HepG2 (cell line): Measurements from ENCODE around the gene TYMP. TPM values are rescaled to one million over a fixed set of nuclear protein-coding genes. Genes with fewer than 3 reads are reported as not detected.

ENCODE experiments used
- RBM22 ChIP-seq: fragments of 200-400 bp; formaldehyde crosslinking; optimal IDR thresholded peaks from 2 replicates; pipeline ENCODE3; 2017; ENCODE audit warnings: mild to moderate bottlenecking, low read length, moderate library complexity
- SOX13 ChIP-seq, 3 experiments: fragments of 450-650 bp in 1 of 3; sonication (generic) in 1 of 3; formaldehyde crosslinking in 1 of 3; IDR thresholded peaks in 2 of 3; conservative IDR thresholded peaks in 1 of 3; 2 replicates each; pipeline versions ENCODE4 v1.5.0 to v1.6.1; 2016 to 2020; ENCODE audit warnings: antibody characterized with exemption in 1 of 3, mild to moderate bottlenecking in 1 of 3, missing compliant biosample characterization in 1 of 3, missing genetic modification reagents in 1 of 3, moderate library complexity in 1 of 3
- ZNF326 ChIP-seq: sonication (generic); formaldehyde crosslinking; IDR thresholded peaks from 2 replicates; pipeline ENCODE4 v1.4.0; 2020; ENCODE audit warnings: missing genetic modification reagents, borderline replicate concordance
- polyA plus RNA-seq, 8 experiments: library from polyadenylated mRNA; depleted of rRNA in 3 of 8; stranded (reverse) in 7 of 8; unstranded in 1 of 8; fragments of >200 nt; fragmentation: Illumina TruSeq in 4 of 8; extraction: Trizol in 4 of 8; gene quantifications; 2 replicates each; pipeline versions ENCODE4 v1.2.1 to v1.2.3, GENCODE V29; 2011 to 2016; ENCODE audit warnings: low read depth in 4 of 8, missing spikeins in 1 of 8, mixed read lengths in 1 of 8; ENCODE audit not compliant: insufficient read depth in 1 of 8
- total RNA-seq, 5 experiments: library from RNA; depleted of rRNA; stranded (reverse); fragments of >200 nt; fragmentation: Illumina TruSeq; extraction: Trizol; gene quantifications; 2 replicates each; pipeline ENCODE4 v1.2.3, GENCODE V29; 2016; ENCODE audit warnings: low read depth in 1 of 5
- TF ChIP-seq, protein P1 (sequence below): sonication (generic); formaldehyde crosslinking; IDR thresholded peaks from 2 replicates; pipeline ENCODE4 v1.5.0; 2020; ENCODE audit warnings: mild to moderate bottlenecking, missing genetic modification reagents
- TF ChIP-seq, protein P2 (sequence below): sonication (generic); formaldehyde crosslinking; IDR thresholded peaks from 2 replicates; pipeline ENCODE4 v1.4.0; 2020; ENCODE audit warnings: missing genetic modification reagents, borderline replicate concordance
- TF ChIP-seq, protein P3 (sequence below): sonication (generic); formaldehyde crosslinking; IDR thresholded peaks from 2 replicates; pipeline ENCODE4 v1.4.0; 2020; ENCODE audit warnings: missing genetic modification reagents

TYMP gene
- total and polyA plus RNA-seq, 2 of the 13 experiments (the other 11 are each of a cell fraction or from before 2014, with no cell fraction given): 3.9 to 4.3 TPM

DNA sequence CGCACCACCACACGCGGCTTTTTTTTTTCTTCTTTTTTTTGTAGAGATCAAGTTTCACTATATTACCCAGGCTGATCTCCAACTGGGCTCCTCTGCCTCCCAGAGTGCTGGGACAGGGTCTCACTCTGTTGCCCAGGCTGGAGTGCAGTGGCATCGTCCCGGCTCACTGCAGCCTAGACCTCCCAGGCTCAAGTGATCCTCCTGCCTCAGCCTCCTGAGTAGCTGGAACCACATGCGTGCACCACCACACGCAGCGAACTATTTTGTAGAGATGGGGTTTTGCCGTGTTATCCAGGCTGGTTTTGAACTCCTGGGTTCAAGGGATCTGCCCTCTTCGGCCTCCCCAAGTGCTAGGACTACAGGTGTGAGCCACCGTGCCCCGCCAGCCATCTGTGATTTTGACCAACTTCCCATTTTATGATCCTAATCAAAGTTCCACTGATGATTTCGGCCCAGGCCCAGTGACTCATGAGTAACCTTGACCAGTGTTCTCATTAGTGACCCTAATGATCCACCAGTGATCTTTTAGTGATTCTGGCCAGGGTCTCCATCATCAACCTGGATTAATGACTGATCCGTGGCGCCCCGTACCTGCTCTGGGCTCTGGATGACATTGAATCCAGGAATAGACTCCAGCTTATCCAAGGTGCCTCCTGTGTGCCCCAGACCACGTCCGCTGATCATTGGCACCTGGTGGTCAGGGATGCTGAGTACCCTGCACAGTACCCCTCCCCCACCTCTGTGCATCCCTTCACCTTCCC, 1.7 kb downstream of the TYMP start (continued):
- TF ChIP-seq, protein P1, sequence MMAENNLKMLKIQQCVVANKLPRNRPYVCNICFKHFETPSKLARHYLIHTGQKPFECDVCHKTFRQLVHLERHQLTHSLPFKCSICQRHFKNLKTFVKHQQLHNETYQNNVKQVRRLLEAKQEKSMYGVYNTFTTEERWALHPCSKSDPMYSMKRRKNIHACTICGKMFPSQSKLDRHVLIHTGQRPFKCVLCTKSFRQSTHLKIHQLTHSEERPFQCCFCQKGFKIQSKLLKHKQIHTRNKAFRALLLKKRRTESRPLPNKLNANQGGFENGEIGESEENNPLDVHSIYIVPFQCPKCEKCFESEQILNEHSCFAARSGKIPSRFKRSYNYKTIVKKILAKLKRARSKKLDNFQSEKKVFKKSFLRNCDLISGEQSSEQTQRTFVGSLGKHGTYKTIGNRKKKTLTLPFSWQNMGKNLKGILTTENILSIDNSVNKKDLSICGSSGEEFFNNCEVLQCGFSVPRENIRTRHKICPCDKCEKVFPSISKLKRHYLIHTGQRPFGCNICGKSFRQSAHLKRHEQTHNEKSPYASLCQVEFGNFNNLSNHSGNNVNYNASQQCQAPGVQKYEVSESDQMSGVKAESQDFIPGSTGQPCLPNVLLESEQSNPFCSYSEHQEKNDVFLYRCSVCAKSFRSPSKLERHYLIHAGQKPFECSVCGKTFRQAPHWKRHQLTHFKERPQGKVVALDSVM (CRISPR knock-in tag): peak; percentile 29; the same call in 1 of the 2 replicates
- TF ChIP-seq, protein P2, sequence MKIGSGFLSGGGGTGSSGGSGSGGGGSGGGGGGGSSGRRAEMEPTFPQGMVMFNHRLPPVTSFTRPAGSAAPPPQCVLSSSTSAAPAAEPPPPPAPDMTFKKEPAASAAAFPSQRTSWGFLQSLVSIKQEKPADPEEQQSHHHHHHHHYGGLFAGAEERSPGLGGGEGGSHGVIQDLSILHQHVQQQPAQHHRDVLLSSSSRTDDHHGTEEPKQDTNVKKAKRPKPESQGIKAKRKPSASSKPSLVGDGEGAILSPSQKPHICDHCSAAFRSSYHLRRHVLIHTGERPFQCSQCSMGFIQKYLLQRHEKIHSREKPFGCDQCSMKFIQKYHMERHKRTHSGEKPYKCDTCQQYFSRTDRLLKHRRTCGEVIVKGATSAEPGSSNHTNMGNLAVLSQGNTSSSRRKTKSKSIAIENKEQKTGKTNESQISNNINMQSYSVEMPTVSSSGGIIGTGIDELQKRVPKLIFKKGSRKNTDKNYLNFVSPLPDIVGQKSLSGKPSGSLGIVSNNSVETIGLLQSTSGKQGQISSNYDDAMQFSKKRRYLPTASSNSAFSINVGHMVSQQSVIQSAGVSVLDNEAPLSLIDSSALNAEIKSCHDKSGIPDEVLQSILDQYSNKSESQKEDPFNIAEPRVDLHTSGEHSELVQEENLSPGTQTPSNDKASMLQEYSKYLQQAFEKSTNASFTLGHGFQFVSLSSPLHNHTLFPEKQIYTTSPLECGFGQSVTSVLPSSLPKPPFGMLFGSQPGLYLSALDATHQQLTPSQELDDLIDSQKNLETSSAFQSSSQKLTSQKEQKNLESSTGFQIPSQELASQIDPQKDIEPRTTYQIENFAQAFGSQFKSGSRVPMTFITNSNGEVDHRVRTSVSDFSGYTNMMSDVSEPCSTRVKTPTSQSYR: peak; percentile 71; the same call in 1 of the 2 replicates
- TF ChIP-seq, protein P3, sequence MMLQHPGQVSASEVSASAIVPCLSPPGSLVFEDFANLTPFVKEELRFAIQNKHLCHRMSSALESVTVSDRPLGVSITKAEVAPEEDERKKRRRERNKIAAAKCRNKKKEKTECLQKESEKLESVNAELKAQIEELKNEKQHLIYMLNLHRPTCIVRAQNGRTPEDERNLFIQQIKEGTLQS (CRISPR knock-in tag): no peak
- TF ChIP-seq RBM22 (peak; percentile 16), ZNF326 (CRISPR knock-in tag) (0 out of 2 replicates have a peak, but pooled peaks have one; percentile 22), SOX13 (IDR thresholded peaks at IDR 0.05) (no peak), SOX13 (CRISPR knock-in tag; conservative IDR thresholded peaks at IDR 0.05 in 1 of 2, IDR thresholded peaks at IDR 0.05 in 1 of 2) (no peak)
